Activated CD8-positive, alpha-beta T cell treated with anti-CD3 and anti-CD28 coated beads for 36 hours (primary cell): Measurements from ENCODE around the gene PPDPF. TPM values are rescaled to one million over a fixed set of nuclear protein-coding genes. Genes with fewer than 3 reads are reported as not detected.

Experiments used
- ATAC-seq: fragments of 200-7000 bp; cut with Tn5 transposase; one replicate; pipeline ENCODE4 v1.10.0; 2021; ENCODE audit warnings: mild to moderate bottlenecking, moderate library complexity
- CTCF ChIA-PET: fragments of 350-600 bp; sonication (Branson Sonifier 250); formaldehyde crosslinking; loops from one replicate; lab custom pipeline; 2021; ENCODE audit warnings: antibody characterized with exemption; lab: Charles Lee
- POLR2A ChIA-PET: fragments of 350-600 bp; sonication (Branson Sonifier 250); formaldehyde crosslinking; loops from one replicate; lab custom pipeline; 2021; ENCODE audit warnings: antibody characterized with exemption; lab: Charles Lee
- DNase-seq: peaks from one replicate; pipeline ENCODE4 v3.0.0-alpha.2; 2020
- H3K27ac Mint-ChIP-seq: one replicate; pipeline ENCODE4 v1.8.0; 2021; ENCODE audit warnings: mild to moderate bottlenecking, mixed read lengths
- H3K27me3 Mint-ChIP-seq: one replicate; pipeline ENCODE4 v1.8.0; 2021; ENCODE audit warnings: mixed read lengths
- H3K36me3 Mint-ChIP-seq: one replicate; pipeline ENCODE4 v1.8.0; 2021; ENCODE audit warnings: low read depth, mixed read lengths
- H3K4me1 Mint-ChIP-seq: one replicate; pipeline ENCODE4 v1.8.0; 2021; ENCODE audit warnings: low read depth, mixed read lengths
- H3K4me3 Mint-ChIP-seq: one replicate; pipeline ENCODE4 v1.8.0; 2021; ENCODE audit warnings: mild to moderate bottlenecking, moderate library complexity, mixed read lengths
- H3K9me3 Mint-ChIP-seq: one replicate; pipeline ENCODE4 v1.8.0; 2021; ENCODE audit warnings: mixed read lengths
- intact Hi-C: fragments of 100-400 bp; cut with micrococcal nuclease; formaldehyde crosslinking; loops from one replicate; pipeline ENCODE4 v1.10.0; 2022
- total RNA-seq, 2 experiments: library from RNA; stranded (reverse); gene quantifications; one replicate each; pipeline ENCODE4 v1.2.3, GENCODE V29; 2021
- TF ChIP-seq, protein P1 (sequence below): fragments of 200-600 bp; IDR thresholded peaks from one replicate; pipeline ENCODE4 v1.8.0; 2022; ENCODE audit warnings: antibody characterized with exemption, mild to moderate bottlenecking

Gene PPDPF
- total RNA-seq, 2 experiments from 2014 or later: 193 to 226 TPM

GRCh38 chr20:63492518-63492917 is 28.0 kb upstream of the PPDPF start:
- CTCF ChIA-PET: no interaction called here
- DNase-seq: no peak
- H3K4me3 Mint-ChIP-seq: no peak overlapping the region
- H3K36me3 Mint-ChIP-seq: no peaks in the 10 kb centered on the region
- no peak overlapping the region for H3K27ac Mint-ChIP-seq
- TF ChIP-seq, protein P1, sequence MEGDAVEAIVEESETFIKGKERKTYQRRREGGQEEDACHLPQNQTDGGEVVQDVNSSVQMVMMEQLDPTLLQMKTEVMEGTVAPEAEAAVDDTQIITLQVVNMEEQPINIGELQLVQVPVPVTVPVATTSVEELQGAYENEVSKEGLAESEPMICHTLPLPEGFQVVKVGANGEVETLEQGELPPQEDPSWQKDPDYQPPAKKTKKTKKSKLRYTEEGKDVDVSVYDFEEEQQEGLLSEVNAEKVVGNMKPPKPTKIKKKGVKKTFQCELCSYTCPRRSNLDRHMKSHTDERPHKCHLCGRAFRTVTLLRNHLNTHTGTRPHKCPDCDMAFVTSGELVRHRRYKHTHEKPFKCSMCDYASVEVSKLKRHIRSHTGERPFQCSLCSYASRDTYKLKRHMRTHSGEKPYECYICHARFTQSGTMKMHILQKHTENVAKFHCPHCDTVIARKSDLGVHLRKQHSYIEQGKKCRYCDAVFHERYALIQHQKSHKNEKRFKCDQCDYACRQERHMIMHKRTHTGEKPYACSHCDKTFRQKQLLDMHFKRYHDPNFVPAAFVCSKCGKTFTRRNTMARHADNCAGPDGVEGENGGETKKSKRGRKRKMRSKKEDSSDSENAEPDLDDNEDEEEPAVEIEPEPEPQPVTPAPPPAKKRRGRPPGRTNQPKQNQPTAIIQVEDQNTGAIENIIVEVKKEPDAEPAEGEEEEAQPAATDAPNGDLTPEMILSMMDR: no peak
- intact Hi-C loops: no loop called here
- H3K27me3 Mint-ChIP-seq: peaks cover 17% of the 10 kb centered on the region
- H3K4me1 Mint-ChIP-seq: no peaks in the 10 kb centered on the region
- no peaks in the 10 kb centered on the region for H3K9me3 Mint-ChIP-seq
- ATAC-seq: no peak
- POLR2A ChIA-PET: interaction anchor here (1.0 kb wide), 1 partner anchor 29 kb away, joined by 3 read pairs; no protein-coding TSS in a partner anchor

GRCh38 chr20:63492982-63493381 is 27.6 kb upstream of the PPDPF start:
- TF ChIP-seq, protein P1: no peak
- no peaks in the 10 kb centered on the region for H3K36me3 Mint-ChIP-seq
- intact Hi-C loops: no loop called here
- no peaks in the 10 kb centered on the region for H3K4me1 Mint-ChIP-seq
- H3K4me3 Mint-ChIP-seq: no peak overlapping the region
- DNase-seq (no peak), ATAC-seq (no peak)
- peaks cover 18% of the 10 kb centered on the region for H3K27me3 Mint-ChIP-seq
- POLR2A ChIA-PET: interaction anchor here (1.0 kb wide), 1 partner anchor 28 kb away, joined by 3 read pairs; no protein-coding TSS in a partner anchor
- CTCF ChIA-PET: no interaction called here
- H3K27ac Mint-ChIP-seq: no peak overlapping the region
- no peaks in the 10 kb centered on the region for H3K9me3 Mint-ChIP-seq

DNA sequence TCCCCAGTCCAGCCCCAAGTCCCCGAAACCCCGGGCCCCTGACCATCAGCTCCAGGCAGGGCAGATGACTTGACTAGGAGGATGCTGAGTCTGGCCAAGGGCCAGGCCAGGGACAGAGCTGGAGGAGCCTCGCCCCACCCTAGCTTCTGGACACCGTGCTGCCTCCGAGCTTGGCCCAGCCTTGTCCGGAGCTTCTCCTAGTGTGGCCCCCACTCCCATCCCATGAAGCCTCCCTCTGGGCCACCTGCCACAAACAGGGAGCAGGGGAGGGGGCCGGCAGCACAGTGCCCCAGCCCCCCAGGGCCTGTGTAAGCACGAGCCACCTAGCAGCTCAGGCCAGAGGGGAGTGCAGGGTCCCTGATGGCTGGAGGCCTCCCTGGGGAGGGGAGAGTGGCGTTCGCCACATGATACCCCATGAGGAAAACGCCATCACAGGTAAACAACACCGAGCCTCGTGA is 27.0 kb upstream of the PPDPF start:
- ChIA-PET CTCF (interaction anchor here (1.1 kb wide), 1 partner anchor 44 kb away, joined by 3 read pairs; the partner anchor contains the start of gene PTK6), POLR2A (interaction anchor here (1.0 kb wide), 1 partner anchor 28 kb away, joined by 3 read pairs; no protein-coding TSS in a partner anchor)
- no peaks in the 10 kb centered on the region for H3K4me1 Mint-ChIP-seq

DNA sequence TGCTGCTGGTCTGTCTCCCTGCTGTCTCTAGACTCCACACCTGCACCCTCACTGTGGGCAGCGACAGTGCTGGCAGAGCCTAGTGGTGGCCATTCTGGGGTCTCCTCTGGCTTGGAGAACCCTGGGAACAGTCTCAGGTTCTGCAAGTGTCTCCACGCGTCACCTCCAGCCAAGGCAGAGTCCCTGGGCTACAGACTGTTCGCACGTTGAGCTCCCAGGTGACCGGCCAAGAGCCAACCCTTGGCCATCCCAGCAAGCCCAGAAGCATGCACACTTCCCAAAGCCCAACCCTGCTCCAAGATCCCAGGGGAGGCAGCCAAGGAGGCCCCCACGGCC is 26.5 kb upstream of the PPDPF start:
- intact Hi-C loops: no loop called here
- no peaks in the 10 kb centered on the region for H3K4me1 Mint-ChIP-seq
- H3K4me3 Mint-ChIP-seq: no peak overlapping the region
- TF ChIP-seq, protein P1: no peak
- no peaks in the 10 kb centered on the region for H3K9me3 Mint-ChIP-seq
- no peak overlapping the region for H3K27ac Mint-ChIP-seq
- peaks cover 18% of the 10 kb centered on the region for H3K27me3 Mint-ChIP-seq
- ATAC-seq (no peak), DNase-seq (no peak)
- H3K36me3 Mint-ChIP-seq: no peaks in the 10 kb centered on the region
- ChIA-PET POLR2A (no interaction called here), CTCF (interaction anchor here (1.1 kb wide), 1 partner anchor 43 kb away, joined by 3 read pairs; the partner anchor contains the start of gene PTK6)

More for the DNA sequence above, 27.0 kb upstream of the PPDPF start:
- H3K36me3 Mint-ChIP-seq: no peaks in the 10 kb centered on the region
- no peak overlapping the region for H3K27ac Mint-ChIP-seq
- peaks cover 18% of the 10 kb centered on the region for H3K27me3 Mint-ChIP-seq
- DNase-seq: no peak
- ATAC-seq: no peak
- H3K9me3 Mint-ChIP-seq: no peaks in the 10 kb centered on the region
- TF ChIP-seq, protein P1: no peak
- intact Hi-C loops: no loop called here
- no peak overlapping the region for H3K4me3 Mint-ChIP-seq

- intact Hi-C loops: no loop called here
- Mint-ChIP-seq H3K36me3 (no peaks in the 10 kb centered on the region), H3K4me1 (no peaks in the 10 kb centered on the region), H3K4me3 (no peak overlapping the region), H3K27ac (no peak overlapping the region), H3K9me3 (no peaks in the 10 kb centered on the region), H3K27me3 (peaks cover 14% of the 10 kb centered on the region)
- ChIA-PET CTCF (interaction anchor here (1.0 to 1.1 kb wide), 2 partner anchors 43 to 113 kb away, joined by 3 read pairs; partner anchors contain the start of gene PTK6), POLR2A (no interaction called here)
- TF ChIP-seq, protein P1: no peak
- no peak for DNase-seq
- no peak for ATAC-seq
Observed at GRCh38 chr20:63494420-63495166, 26.0 kb upstream of the PPDPF start.
